Bone marrow (tissue), 2 donors: ENCODE measurements around the gene RABGAP1L.
A peak's percentile ranks its signal among the peaks of the same experiment; 100 is the strongest.
"Not testable (repeated sequence)": the region's sequence is repeated elsewhere in the genome, so short reads cannot be mapped to it uniquely, and the experiment has no call there.

ENCODE experiments used
- DNase-seq, 2 donors: peaks; one replicate each; lab custom pipeline; 2025; lab: John Stamatoyannopoulos, UW

The RABGAP1L gene

DNA sequence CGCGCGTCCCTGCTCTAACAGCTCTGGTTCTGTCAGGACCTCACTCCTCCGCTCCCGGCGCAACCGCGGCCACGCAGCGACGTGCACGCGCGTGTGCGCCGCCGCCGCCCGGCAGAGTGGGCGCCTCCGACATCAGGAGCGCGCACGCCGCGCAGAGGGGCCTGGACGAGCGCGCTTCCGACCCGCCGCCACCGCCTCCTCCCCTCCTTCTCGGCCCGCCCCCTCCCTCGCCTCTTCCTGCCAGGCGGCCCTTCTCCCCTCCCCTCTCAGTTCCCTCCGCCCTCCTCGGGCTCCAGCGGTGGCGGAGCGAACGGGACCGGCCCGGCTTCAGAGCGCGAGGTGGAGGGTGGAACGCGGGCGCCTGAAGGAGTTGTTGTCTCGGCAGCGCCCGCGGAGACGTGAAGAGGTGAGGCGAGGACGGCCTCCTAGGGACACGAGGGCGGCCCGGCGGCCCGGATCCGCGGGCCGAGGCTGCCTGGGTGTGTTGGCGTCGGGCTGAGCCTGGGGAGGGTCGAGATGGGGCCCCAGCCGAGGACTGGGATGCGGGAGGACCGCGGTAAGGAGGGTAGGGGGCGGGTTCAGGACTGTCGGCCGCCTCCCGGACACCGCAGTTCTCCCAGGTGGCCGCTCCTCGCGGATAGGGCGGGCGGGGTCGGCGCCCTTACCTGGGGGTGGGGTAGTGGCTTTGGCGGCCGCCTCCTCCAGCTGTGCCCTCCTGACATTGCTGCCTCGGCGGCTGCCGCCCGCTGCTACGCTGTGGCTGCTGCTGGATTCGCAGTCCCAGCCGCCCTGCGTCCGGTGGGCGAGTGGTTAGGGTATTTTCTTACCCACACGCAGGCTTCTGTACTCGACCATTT, at the start of gene RABGAP1L:
TSS of gene RABGAP1L (plus strand) at position 269 of the 857 bp plus-strand sequence.
- DNase-seq = peak; percentile 74 to 91

DNA sequence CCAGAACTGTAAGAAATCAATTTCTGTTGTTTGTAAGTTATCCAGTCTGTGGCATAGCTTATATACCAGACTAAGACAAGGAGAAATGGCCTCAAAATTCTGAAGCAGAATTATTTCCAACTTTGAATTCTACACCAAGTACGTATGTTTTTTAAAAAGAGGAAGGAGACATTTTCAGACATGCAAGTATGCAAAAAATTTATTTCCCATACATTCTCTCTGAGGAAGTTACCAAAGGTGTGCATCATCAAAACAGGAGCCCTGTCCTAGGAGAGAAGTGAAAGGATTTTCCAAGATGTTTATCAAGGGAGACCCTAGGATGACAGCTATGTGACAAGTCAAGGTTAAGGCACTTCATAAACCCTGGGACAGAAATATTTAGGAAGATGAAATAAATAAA, 49.3 kb upstream of the RABGAP1L start:
- DNase-seq = no peak

DNA sequence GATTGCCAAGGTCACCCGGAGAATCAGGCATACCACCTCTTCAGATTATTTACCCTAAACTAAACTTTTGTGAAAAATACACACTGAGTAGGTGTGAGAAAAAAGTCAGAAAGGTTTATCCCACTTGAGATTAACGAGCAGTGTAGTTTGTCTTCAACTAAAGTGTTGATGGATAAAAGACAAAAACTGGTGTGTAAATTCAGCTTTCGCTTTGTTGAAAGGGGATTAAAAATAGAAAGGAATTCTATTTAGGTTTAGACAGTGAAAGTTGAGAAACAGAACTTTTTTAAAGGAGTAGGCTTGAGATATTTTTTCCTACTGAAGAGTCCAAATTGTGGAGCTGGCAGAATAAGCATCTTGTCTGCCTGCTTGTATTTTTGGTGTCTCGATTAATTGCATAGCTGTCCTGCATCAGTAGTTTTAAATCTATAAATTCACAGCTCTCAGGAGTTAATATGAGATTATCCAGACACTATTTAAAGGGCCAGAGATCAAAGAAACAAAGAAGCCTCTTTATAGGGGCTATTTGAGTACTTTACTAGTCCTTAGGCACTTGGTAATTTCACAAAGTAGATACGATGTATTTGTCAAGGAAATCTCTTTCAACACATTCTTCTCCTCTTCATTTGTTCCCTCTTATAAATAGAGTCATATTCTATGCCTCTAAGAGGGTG, 46.7 kb upstream of the RABGAP1L start:
- DNase-seq = no peak

DNA sequence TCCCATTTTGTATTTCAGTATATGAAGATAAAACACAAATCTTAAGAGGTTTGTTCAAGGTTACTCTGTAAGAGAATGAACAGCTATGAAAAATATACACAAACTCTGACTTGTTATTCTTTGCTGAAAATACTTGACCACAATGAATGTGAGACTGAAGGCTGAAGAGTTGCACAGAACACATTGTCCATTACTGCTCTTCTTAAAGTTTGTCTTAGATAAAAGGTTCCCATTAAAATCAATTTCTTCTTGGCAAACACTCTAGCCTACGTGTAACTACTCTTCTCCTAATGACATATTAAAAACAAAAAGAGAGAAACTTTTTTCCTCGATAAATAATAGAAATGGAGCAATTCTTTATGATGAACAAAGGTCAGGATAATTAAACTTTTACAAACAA, 45.2 kb upstream of the RABGAP1L start:
- no peak for DNase-seq

DNA sequence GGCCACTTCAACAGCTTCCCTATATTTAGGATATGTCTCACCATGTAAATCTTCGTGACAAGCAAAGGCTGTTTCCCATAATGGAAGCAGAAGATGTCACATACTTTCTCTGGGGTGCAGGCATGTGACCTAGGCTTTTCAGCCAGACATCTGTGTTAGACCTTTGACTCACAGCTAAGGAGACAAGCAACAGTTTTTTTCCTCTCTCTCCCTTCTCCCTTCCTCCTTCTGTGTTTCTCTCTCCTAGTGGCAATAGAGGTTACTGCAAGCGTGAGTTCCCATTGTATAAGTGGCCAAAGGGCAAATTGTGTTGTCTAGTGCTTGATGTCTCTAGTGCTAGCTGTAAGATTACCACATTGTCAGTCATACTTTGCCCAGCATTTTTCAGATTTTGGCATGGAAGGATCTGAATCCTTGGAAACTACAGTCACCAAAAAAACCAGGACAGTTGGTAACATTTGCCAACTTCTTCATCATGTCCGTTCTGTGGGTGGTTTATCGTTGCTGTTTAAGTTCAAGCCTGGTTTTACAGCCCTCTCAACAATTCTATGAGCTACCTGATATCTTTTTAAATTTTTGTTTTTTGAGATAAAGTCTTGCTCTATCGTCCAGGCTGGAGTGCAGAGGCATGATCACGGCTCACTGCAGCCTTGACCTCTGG, 44.4 kb upstream of the RABGAP1L start:
- DNase-seq = peak in 1 of 2 donors; percentile 74

DNA sequence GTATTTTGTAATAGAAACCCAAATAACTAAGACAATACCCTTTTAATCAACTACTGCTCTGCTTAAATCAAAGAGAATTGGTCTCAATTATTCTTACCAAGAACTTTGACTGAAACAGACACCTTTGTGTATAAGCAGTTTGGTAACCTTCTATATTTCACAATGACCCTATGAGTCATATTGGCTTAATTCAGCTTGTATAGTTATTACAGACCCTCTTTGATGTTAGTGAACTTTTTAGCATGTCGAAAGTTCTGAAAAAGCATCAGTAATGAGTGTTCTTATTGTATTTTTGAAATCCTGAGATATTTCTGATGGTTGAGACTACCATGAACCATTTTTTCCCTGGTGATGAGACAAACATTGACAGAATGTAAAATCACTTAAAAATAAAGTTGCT, 43.3 kb upstream of the RABGAP1L start:
- no peak for DNase-seq

DNA sequence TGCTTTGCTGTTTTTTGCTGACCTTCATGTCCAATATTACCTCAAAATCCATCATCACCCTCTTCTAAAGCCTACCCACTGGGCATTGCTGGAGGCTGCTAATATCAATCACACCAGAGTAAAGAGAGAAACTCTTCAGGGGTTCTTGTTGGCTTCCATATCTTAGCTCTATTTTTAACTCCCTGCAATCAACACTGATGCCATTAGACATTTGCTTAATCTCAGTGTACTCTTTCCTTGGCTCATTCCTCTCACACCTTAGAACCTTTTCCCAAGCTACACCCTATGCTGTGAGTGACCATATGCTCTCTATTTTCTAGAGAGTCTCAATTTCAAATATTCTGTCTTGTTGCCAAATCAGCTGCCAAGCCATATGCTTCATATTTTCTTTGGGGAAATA, 40.6 kb upstream of the RABGAP1L start:
- DNase-seq = no peak

DNA sequence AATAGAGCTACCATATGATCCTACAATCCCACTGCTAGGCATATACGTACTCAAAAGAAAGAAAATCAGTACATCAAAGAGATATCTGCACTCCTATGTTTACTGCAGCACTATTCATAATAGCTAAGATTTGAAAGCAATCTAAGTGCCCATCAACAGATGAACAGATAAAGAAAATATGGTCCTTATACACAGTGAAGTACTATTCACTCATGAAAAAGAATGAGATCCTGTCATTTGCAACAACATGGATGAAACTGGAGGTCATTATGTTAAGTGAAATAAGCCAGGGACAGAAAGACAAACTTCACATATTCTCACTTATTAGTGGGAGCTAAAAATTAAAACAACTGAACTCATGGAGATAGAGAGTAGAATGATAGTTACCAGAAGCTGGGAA, 37.0 kb upstream of the RABGAP1L start:
- DNase-seq = not testable (repeated sequence)

DNA sequence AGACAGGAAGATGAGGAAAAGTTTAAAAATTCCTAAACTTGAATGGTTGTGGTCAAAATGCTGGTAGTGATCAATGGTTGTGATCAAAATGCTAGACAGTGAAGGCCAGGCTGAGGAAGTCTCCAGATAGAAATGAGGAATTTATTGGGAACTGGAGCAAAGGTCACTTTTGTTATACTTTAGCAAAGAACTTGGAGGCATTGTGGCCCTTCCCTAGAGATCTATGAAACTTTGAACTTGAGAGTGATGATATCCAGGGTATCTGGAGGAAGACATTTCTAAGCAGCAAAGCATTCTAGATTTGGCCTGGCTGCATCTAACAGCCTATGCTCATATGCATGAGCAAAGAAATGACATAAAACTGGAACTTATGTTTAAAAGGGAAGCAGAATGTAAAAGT, 35.5 kb upstream of the RABGAP1L start:
- no peak for DNase-seq

DNA sequence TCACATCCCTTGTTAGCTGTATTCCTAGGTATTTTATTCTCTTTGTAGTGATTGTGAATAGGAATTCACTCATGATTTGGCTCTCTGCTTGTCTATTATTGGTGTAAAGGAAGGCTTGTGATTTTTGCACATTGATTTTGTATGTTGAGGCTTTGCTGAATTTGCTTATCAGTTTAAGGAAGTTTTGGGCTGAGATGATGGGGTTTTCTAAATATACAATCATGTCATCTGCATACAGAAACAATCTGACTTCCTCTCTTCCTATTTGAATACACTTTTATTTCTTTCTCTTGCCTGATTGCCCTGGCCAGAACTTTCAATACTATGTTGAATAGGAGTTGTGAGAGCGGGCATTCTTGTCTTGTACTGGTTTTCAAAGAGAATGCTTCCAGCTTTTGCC, 32.1 kb upstream of the RABGAP1L start:
- not testable (repeated sequence) for DNase-seq

DNA sequence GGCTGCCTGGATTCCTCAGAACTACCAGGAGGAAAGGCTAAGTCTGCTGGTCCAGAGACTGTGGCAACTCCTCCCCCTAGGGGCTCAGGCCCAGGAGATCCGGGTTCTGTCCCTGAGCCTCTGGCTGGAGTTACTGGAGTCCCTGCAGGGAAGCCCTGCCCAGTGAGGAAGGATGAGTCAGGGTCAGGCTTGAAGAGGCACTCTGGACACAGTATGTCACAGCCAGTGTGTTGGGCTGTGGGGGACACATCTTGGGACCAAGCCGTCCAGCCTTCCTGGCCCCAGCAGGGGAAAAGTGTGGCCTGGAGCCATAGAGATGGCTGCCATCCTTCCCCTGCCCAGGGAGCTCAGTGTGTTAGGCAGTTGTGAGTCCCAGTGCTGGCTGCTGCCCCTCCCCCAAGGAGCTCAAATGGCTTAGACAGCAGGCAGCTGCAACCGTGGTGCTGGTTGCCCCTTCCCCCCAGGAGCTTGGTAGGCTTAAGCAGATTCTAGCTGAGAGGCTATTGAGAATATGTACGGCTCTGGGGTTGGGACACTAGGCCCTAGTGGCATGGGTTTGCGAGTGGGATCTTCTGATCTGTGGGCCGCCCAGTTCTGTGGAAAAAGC, 28.2 kb upstream of the RABGAP1L start:
- DNase-seq = no peak

DNA sequence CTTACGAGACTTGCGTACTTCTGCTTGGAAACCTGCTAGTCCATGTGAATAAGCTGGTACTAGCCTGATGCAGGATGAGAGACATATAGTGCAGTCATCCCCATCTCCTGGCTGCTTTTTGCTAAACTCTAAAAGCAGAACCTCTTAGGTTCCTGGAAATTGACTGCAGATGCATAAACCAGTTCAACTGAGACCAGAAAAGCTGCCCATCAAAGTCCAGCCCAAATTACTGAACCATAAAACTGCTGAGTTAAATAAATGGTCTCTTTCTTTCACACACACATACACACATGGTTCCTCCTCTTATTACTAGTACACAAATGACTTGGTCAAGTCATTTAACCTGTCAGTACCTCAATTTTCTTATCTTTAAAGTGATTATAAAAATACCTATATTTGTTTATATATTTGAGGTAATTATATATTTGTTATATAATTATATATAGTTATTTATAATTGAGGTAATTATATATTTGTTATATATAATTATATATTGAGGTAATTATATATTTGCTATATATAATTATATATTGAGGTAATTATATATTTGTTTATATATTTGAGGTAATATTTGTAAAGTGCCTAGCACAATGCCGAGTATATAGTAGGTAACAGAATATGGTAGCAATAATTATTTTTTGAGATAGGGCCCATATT, 25.2 kb upstream of the RABGAP1L start:
- no peak for DNase-seq

DNA sequence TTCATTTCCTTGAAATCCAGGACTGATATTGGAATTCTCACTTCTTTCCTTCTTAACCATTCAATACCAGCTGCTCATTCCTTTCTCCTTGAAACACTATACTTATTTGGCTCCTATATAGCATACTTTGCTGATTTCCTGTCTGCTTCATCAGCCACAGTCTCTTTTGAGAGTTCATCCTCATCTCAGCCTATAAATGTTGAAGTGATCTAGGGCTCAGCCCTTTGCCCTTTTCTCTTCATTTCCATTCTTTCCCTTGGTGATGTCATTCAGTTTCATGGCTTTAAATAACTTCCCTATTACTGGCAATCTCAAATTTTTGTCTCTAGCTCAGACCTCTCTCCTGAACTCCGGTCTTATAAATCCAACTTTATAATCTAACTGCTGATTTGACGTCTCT, 24.1 kb upstream of the RABGAP1L start:
- DNase-seq = no peak

DNA sequence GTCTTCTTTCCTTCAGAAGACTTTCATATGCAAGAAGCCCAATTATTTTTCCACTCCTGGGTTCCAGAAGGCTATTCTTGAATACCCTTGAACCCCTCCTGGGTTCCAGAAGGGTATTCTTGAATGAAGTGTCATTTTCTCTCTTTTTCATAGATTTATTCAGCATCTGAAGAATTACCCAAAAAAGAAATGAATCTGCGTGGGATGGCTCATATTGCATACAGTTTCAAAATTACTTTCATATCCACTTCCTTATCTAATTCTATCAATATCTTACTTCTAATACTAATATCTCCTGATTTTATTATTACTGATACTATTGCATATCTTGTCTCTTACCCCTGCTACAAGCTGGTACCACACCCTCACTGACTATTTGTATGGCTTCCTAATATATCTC, 22.6 kb upstream of the RABGAP1L start:
- no peak for DNase-seq

DNA sequence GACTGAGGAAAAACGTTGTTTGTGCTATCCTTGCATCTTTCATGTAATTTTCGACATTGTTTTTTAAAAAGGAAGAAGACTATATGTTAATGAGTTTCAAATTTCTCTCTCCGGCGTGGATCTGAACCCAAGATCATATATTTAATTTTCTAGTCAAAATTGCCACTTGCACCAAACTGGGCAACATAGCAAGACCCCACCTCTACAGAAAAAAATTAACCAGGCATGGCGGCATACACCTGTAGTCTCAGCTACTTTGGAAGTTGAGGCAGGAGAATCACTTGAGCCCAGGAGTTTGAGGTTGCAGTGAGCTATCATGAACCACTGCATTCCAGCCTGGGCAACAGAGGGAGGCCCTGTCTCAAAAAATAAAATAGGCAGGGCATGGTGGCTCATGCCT, 16.5 kb upstream of the RABGAP1L start:
- DNase-seq = no peak

DNA sequence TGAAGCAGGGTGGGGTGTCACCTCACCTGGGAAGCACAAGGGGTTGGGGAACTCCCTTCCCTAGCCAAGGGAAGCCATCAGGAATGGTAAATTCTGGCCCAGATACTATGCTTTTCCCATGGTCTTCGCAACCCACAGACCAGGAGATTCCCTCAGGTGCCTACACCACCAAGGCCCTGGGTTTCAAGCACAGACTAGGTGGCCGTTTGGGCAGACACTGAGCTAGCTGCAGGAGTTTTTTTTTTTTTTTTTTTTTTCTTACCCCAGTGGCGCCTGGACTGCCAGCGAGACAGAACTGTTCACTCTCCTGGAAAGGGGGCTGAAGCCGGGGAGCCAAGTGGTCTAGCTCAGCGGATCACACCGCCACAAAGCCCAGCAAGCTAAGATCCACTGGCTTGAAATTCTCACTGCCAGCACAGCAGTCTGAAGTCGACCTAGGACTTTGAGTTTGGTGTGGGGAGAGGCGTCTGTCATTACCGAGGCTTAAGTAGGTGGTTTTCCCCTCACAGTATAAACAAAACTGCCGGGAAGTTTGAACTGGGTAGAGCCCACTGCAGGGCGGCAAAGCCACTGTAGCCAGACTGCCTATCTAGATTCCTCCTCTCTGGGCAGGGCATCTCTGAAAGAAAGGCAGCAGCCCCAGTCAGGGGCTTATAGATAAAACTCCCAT, 15.5 kb upstream of the RABGAP1L start:
- not testable (repeated sequence) for DNase-seq

DNA sequence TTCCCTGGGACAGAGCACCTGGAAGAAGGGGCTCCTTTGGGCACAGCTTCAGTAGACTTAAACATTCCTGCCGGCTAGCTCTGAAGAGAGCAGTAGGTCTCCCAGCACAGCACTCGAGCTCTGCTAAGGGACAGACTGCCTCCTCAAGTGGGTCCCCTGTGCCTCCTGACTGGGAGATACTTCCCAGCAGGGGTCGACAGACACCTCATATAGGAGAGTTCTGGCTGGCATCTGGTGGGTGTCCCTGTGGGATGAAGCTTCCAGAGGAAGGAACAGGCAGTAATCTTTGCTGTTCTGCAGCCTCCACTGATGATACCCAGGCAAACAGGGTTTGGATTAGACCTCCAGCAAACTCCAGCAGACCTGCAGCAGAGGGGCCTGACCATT, 14.9 kb upstream of the RABGAP1L start:
- not testable (repeated sequence) for DNase-seq

DNA sequence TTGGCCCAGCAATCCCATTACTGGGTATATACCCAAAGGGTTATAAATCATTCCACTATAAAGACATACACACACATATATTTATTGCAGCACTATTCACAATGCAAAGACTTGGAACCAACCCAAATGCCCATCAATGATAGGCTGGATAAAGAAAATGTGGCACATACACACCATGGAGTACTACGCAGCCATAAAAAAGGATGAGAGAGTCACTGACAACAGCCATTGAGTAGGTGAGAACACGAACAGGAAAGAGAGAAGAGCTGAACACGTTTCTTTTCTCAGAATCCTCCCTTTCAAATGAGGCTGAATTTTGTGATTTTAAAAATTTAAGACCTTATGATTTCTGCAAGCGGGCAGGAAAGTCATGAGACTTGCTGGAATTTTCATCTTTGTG, 10.1 kb upstream of the RABGAP1L start:
- DNase-seq = no peak

DNA sequence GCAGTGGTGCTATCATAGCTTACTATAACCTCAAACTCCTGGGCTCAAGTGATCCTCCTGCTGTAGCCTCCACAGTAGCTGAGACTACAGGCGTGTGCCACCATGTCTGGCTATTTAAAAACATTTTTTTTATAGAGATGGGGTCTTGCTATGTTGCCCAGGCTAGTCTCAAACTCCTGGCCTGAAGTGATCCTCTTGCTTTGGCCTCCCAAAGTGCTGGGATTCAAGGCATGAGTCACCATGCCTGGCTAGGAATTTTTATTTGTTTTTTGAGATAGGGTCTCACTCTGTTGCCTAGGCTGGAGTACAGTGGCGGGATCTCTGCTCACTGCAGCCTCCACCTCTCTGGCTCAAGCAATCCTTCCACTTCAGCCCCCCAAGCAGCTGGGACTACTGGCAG, 8.8 kb upstream of the RABGAP1L start:
- DNase-seq = no peak

DNA sequence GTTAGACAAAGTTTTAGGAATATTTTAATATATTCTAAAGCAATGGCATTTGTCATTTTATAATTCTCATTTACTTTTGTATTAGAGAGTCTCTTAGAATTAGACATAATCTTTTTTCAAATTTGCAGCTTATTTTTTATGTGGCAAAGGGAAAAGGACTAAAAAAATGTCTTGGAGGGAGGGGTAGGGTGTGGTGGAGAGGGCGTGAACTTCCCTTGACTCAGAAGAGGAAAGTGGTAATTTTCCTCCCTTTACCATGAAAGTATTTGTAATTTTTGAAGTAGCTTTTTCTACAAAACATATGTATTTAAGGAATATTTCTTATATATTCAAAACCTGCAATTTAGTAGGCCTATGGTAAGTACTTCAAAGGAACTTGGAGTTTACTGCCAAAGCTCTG, 6.9 kb upstream of the RABGAP1L start:
- DNase-seq = no peak

DNA sequence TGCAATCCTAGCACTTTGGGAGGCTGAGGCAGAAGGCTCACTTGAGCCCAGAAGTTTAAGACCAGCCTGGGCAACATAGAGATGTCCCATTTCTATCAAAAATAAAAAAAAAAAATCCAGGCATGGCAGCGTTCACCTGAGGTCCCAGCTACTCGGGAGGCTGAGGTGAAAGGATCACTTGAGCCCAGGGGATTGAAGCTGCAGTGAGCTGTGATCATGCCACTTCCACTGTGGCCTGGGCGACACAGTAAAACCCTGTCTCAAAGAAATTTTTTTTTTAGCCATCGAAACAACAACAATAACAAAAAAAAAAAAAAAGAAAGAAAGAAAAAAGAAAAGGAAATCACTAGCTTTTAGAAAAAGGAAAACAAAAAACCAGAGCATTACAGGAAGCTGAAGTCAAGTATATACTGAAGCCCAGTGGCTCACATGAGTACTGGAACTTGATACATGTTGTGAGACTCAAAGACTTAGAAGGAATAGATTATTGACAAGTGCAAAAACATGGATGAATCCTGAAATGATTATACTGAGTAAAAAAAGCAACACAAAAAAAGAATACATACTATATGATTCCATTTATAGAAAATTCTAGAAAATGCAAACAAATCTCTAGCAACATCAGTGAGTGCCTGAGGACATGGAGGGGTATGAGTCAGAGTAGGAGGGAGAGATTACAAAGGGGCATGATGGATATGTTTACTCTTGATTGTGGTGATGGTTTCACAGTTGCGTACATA, 6.1 kb upstream of the RABGAP1L start:
- DNase-seq = no peak
